ENCODE data around the gene TXN2.
A peak's percentile ranks its signal among the peaks of the same experiment; 100 is the strongest.
"Not testable (repeated sequence)": the region's sequence is repeated elsewhere in the genome, so short reads cannot be mapped to it uniquely, and the experiment has no call there.

Gene TXN2, protein sequence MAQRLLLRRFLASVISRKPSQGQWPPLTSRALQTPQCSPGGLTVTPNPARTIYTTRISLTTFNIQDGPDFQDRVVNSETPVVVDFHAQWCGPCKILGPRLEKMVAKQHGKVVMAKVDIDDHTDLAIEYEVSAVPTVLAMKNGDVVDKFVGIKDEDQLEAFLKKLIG

DNA sequence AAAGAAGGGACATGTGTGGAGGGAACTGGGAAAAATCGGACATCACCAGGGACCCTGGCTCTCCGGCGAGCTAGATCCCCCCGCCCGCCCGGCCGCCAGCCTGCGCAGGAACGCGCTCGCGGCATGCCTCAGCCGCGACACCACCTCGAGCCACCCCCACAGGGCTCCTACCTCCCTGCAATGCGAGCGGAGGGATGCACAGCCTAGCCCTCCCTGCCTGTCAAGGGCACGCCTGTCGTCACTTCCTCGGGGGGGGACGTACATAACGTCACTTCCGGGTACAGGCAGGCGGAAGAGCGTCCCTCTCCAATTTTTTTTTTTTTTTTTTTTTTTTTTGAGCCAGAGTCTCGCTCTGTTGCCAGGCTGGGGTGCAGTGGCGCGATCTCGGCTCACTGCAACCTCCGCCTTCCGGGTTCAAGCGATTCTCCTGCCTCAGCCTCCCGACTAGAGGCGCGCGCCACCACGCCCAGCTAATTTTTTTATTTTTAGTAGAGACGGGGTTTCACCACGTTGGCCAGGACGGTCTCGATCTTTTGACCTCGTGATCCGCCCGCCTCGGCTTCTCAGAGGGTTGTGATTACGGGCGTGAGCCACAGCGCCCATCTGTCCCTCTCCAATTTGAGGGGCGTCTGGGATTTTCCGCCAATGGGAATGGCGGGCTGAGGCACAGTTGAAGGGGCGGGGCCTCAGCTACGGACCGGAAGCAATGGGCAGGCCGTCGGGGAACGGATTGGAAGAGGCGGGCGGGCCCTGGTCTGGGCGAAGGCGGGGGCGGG is at the start of gene TXN2:
Gene TXN2, minus strand, starts transcription at position 248 of the 776 bp plus-strand sequence. CDS start 803 bp downstream, outside the sequence.
- DNase-seq (ENCODE audit: low spot score), result peak; percentile 97

DNA sequence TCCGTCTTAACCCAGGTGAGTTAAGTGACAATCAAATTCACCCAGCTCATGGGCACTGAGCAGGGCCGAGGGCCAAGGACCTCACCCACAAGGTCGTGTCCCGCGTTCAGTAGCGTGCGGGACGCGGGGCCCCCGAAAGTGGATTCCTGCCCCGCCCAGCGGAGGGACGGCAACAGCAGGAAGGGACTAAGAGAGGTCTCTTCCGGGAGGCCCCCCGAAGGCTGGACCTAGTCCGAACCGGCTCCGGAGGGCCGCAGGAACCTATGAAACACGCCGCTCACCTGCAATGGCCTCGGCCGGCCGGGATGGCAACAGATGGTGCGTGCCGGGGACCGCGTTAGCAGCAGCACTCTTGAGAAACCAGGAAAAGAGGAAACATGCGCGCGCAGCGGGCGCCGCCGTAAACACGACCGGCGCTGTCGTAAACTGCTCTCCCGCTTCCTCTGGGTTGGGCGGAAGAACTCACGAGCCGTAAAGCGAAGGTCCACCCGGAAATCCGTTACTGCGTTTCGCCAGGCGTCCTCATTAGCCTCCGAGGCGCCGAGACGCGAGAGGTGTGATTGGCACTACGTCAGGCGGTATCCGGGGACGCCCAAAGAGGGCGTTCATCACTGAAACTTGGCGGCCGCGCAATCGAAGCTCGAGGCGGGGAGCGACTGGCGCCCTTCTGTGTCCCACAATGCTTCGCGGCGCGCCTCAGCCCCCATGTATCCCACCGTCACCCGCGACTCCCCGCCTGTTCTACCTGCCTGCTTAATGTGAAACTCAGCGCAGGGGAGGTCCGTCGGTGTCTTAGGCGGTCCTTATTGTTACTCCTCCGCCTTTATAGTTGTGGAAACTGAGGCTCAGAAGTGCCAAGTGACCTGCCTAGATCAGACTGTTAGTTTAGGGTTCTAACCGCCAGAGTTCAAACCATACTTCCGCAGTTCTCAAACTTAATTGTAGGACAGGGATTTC is 47.6 kb upstream of the TXN2 start, which contains the start of gene EIF3D:
Gene EIF3D, minus strand, starts transcription at position 372 of the 957 bp plus-strand sequence. CDS start 3,045 bp downstream, outside the sequence.
- DNase-seq (ENCODE audit: low spot score), result peak; percentile 92

DNA sequence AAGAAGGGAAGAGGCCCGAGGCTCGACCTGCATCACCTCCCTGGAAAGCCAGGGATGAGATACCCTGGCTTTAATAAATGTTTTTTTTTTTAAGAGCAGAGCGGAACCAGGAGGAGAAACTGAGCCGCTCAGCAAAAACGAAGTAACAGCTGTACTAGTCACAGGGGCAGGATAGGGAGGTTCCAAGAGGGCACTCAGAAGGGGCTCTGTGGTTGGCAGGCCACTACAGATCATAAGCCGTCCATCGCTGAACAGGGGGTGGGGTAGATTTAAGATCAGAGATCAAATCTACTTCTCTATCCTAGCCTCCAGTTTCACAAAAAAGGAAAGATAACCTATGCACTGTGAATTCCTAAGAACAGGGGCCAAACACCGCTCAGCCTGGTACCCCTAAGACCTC is 46.9 kb upstream of the TXN2 start:
- DNase-seq (ENCODE audit: low spot score), result no peak

DNA sequence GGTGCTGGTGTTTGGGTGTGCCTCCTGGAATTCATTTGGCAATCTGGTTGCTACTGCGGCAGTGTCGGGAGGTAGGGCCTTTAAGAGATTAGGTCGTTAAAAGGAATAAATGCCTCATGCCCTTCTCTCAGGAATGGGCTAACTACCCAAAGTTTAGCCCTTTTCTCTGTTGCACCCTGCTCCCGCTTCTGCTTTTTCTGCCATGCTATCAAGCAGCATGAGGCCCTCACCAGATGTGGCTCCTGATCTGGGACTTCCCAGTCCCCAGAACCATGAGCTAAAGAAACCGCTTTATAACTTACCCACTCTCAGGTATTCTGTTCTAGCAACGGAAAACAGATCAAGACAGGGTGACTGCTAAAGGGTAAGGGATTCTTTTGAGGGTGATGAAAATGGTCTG is 41.2 kb upstream of the TXN2 start:
- DNase-seq (ENCODE audit: low spot score), result no peak

DNA sequence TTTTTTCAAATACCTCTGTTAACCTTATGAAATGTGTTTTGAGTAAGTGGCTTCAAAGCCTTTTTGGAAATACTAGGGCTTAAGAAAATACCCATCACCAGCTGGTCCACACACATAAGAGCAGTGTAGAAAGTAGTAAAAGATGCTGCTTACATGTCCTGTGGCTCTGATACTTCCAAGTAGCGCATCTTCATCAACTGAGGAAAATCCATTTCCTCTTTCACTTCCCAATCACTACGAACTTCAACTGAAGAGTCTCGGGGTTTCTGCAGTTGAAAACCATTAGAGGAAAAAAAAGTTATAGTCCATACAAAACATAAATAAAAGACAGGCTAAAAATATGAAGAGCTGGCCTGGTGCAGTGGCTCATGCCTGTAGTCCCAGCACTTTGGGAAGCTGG is 39.0 kb upstream of the TXN2 start:
- DNase-seq (ENCODE audit: low spot score), result no peak

DNA sequence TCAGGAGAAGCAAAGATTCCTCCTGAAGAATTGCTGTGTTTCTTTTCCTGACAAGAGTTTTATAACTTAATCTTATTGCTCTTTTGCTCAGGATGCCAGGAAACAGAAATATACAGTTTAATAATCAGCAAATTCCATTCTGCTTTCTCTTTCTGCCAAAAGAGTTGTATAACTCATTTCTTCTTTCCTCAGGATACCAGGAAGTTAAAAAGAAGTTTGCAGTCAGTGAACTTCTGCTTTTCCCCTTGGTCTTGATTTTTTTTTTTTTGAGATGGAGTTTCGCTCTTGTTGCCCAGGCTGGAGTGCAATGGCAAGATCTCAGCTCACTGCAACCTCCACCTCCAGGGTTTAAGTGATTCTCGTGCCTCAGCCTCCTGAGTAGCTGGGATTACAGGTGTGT is 38.5 kb upstream of the TXN2 start:
- DNase-seq (ENCODE audit: low spot score), result not testable (repeated sequence)

DNA sequence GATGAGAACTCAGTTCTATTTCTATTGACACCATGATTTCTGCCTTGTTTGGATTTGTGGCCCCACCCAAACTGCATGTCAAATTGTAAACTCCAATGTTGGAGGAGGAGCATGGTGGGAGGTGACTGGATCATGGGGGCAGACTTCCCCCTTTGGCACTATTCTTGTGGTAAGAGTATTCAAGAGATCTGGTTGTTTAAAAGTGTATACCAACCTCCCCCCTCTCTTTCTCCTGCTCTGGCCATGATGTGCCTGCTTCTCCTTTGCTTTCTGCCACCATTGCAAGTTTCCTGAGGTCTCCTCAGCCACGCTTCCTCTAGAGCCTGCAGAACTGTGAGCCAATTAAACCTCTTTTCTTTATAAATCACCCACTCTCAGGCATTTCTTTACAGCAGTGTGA is 33.3 kb upstream of the TXN2 start:
- DNase-seq (ENCODE audit: low spot score), result no peak

DNA sequence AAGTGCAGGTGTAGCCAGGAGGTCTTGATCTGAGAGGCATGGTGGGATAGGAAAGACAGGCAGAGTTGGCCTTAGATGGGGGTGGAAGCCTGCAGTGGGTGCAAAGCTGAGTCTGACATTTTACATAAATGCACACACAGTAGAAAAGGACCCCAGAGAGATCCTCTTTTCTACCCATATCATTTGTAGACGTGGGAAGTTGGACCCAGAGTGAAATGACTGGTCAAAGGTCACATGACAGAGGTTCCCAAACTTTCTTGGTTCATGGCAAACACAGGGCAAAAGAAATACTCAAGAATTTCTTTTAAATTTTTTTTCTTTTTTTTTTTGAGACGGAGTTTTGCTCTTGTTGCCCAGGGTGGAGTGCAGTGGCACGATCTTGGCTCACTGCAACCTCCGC is 31.6 kb upstream of the TXN2 start:
- DNase-seq (ENCODE audit: low spot score), result no peak

DNA sequence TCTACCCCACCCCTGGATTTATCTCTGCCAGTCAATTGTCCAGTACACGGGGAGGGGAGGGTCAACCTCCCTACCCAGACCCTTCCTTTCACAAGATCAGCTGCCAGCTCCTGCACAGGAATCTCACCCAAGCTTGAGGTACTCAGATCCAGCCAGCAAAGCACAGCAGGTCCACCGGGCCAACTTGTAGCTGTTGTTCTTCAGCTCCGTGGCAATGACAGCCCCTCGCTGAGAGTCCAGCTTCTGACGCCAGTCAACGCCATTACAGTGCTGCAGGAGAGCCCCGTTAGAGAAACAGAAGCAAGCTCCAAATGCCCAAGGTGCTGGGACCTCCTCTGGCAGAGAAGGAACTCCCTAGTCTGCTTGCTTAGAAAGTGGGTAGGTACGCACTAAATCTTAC is 30.9 kb upstream of the TXN2 start:
- no peak for DNase-seq (ENCODE audit: low spot score)

DNA sequence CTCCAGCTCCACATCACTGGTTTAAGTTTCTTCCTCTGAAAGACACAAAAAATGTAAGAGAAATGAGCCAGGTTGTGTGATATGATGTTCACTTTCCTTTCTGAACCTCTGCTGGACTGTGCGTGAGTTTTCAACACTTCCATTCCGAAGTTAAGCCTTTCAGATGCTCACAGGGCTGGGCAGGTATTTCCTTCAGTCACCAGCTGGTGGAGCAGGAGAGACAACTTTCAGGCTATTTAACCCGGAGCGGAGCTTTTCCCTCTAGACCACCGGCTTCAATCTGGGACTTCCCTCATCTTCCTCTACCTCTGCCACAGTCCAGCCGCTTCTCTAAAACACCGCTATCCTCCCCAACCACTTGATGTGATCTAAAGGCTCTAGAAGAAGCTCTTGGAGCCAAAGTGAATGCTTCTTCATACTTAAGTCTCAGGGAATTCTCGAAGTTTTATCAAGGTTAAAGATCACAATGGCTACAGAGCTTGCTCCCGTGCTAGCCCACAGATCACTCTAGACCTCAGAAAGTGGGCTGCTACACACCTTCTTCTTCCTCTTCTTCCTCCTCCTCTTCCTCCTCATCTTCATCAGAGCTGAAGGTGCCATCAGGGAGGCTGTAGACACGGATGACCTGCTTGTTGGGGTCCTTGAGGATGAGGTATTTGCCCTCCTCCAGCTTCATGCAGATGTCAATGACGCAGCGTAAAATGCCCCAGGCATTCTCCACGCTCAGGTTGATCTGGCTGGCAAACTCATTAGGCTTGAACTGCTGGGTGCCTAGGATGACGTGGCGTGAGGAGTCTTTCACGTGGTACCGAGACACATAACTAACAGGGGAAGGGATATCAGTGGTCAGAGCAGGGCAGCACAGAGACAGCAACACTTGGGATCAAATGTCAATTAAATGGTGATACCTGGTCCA is 29.8 kb upstream of the TXN2 start:
- DNase-seq (ENCODE audit: low spot score), result peak; percentile 67

DNA sequence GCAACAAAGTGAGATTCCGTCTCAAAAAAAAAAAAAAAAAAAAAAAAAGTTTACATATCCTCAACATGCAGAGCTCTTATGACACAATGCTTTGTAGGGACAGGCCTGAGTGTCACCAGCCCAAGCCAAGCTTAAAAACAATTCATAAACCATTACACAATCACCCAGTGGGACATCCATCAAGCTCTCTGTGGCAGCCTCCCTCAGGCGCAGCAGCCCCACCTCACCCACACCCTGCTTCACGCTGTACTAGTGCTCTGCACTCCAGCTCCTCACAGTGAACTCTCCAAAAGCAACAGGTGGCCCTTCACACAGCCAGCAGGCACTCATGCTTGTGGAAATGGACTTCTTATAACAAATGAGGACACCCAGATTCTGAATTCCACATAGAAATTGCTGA is 28.9 kb upstream of the TXN2 start:
- DNase-seq (ENCODE audit: low spot score), result no peak

DNA sequence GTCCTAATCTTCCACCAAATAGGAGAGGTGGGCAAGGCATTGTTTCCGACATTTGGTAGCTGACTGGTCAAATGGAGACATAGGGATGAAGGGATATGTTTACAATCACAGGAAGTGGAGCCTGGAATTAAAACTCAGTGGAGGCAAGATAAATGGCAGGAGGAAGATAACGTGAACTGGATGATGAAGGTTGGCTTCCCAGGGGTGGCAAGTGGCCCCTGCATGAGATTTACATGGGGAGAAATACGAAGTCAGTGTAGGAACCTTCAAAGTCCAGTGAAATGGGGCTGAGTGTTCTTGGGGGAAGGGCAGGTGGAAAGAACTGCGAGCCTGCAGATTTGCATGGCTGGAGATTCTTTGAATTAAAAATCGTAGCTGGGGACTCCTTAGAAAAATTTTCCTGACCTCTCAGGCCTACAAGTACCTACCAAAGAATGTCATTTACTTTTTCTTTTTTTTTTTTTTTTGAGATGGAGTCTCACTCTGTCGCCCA is 26.1 kb upstream of the TXN2 start:
- no peak for DNase-seq (ENCODE audit: low spot score)

DNA sequence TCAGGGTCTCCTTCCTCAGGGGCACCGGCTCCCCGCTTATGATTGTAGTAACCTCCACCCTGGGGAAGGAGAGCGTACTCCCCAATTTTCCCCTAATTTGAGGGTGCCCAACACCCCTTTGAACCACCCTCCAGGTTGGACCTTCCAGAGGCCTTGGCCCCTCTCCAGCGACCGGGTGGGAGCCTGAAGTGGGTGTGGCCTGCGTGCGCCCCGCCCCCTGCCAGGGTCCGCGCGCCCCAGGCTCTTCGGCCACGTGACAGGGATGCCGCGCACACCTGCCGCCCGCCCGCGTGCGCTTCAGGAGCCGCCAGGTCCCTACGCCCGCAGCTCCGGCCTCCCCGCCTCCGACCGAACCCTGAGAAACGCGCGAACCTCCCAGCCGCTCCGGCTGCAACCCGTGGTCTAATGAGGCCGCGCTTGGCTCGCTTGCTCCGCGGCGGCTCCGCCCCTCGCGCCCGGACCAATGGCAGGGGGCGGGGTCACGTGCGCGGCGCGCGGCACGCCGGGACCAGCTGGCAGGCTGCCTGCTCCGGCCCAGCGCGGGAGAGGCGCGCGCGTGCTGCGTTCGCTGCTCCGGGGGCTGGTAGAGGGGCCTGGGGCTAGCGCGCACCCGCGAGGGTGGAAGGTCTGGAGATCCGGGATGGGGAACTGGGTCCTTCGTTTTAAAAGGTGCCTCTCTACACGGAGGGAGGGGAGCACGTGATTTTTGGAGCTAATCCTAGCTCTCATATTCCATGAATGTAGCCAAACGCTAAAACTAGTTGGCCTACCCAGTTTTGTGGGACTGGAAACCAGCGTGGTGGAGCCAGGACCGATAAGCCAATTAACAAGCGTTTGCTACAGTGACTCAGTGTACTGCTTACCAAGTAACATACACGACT is 25.4 kb upstream of the TXN2 start, which contains the start of gene FOXRED2:
Gene FOXRED2, minus strand, starts transcription at position 404 of the 881 bp plus-strand sequence. CDS start 618 bp downstream, outside the sequence.
- DNase-seq (ENCODE audit: low spot score), result peak; percentile 99

DNA sequence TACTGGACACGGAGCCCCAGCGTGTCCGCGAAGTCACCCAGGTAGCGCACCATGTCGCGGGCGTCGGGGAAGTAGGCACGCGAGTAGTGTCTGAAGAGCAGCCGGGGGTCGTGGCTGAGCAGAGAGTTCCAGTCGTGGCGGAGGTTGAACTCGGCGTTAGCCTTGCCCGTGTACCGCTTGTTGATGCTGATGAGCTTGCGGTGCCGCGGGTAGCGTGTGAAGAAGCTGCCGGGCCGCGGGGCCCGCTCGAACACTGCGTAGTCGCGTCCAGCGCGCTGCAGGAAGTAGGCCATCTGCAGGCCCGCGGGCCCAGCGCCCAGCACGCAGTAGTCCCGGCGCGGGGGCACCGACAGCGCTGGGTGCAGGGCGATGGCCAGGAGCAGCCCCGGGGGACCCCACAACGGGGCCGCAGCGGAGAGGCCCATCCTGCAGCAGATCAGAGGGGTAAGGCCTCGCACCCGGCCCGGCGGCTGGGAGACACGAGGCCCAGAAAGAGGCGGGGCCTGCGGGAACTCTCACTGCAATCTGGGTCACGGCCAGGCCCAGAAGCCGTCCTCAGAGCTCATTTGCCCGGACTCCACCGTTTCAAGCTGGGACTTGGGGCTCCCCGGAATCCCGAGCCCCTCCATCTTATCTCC is 24.7 kb upstream of the TXN2 start:
- DNase-seq (ENCODE audit: low spot score), result peak; percentile 32

DNA sequence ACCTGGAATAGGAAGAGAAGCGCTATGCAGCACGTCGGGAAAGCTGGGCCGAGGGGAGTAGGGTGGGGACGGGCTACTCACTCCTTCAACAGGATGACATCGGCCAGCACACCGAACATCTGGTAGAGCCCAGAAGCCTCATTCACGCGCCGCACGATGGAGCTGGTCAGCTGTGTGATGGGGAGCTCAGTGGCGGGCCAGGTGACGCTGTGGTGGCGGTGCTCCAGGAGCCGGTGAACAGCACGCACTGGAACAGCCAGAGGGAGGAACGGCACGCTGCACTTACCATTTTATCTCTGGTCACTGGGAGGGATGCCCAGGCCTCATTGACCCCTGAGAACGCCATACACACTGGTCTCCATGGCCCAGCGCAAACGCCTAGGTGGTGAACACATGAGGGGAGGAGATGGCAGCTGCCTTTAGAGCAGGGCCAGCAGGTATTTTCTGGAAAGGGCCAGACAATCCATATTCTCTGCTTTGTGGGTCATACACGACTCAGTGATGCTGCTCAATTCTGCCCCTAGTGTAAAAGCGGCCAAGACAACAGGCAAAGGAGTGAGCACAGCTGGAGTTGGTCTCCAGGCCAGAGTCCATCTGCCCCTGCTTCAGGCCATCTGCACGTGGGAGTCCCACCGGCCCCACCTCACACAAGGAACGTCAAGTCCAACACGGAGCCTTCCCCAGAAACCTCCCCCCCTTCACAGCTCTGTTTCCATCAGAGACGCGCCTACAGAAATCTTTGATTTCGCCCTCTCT is 16.6 kb upstream of the TXN2 start:
- no peak for DNase-seq (ENCODE audit: low spot score)

DNA sequence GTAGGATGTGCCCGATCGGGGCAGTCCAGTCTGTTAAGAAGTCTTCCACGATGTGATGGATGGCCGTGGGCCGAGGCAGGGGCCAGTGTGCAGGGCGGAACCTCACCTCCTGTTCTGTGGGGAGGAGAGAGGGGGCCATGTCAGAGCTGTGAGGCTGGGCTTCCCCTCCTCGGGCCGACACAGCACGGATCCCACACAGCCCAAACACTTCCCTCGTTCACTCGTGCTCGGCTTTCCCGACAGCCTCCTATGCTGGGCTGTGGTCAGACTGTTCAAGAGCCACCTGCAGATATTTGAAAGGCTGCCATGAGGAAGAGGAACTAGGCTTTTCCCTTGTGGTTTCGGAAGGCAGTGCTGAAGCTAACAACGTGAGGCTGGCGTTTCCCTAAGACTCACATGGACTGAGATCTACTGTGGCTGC is 12.3 kb upstream of the TXN2 start:
- DNase-seq (ENCODE audit: low spot score), result no peak

DNA sequence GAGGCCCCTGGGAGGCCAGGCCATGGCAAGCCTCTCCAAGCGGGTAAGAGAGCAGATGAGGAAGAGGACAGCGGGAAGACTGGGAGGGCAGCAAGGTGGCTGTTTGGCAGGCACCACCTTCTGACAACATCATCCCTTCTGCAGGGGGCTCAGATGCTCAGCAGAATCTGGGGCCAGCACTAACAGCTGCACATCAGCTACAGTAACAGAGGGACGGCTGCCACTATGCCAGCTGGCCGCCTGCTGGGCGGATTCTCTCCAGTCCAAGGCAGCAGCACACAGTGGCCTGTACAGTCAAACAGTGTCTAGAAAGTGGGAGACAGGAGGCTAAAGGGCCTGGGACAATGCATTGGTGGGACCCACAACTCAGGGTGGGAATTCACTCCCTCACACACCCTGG is 10.7 kb upstream of the TXN2 start:
- DNase-seq (ENCODE audit: low spot score), result no peak

DNA sequence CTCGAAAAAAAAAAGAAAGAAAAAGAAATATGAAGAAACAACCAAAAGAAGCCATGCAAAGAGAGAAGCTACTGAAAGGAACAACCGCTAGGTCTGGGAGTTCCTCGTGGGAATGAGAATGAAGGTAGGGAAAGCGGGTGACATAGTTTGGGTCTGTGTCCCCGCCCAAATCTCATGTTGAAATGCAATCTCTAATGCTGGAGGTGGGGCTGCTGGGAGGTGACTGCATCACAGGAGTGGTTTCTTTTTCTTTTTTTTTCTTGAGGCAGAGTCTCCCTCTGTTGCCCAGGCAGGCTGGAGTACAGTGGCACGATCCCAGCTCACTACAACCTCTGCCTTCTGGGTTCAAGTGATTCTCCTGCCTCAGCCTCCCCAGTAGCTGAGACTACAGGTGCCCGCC is 9.7 kb upstream of the TXN2 start:
- no peak for DNase-seq (ENCODE audit: low spot score)

All from iPS-NIHi11 (cell line).